Osteocyte (in vitro differentiated cells): Measurements from ENCODE around the gene TRPM3. TPM values are rescaled to one million over a fixed set of nuclear protein-coding genes. Genes with fewer than 3 reads are reported as not detected.

Source experiments
- DNase-seq: peaks from one replicate; pipeline ENCODE4 v3.0.0; 2021; ENCODE audit warnings: mixed read lengths; ENCODE audit not compliant: unreplicated experiment; ENCODE audit errors: extremely low spot score
- H3K27ac Mint-ChIP-seq: one replicate; pipeline ENCODE4 v1.8.0; 2021; ENCODE audit warnings: mild to moderate bottlenecking, mixed read lengths; ENCODE audit not compliant: unreplicated experiment
- H3K27me3 Mint-ChIP-seq: one replicate; pipeline ENCODE4 v1.8.0; 2021; ENCODE audit warnings: mixed read lengths; ENCODE audit not compliant: unreplicated experiment
- H3K36me3 Mint-ChIP-seq: one replicate; pipeline ENCODE4 v1.8.0; 2021; ENCODE audit warnings: mixed read lengths; ENCODE audit not compliant: unreplicated experiment
- H3K4me1 Mint-ChIP-seq: one replicate; pipeline ENCODE4 v1.8.0; 2021; ENCODE audit warnings: mixed read lengths; ENCODE audit not compliant: unreplicated experiment
- H3K4me3 Mint-ChIP-seq: one replicate; pipeline ENCODE4 v1.8.0; 2021; ENCODE audit warnings: mild to moderate bottlenecking, moderate library complexity, mixed read lengths; ENCODE audit not compliant: unreplicated experiment
- H3K9me3 Mint-ChIP-seq: one replicate; pipeline ENCODE4 v1.8.0; 2021; ENCODE audit warnings: mixed read lengths; ENCODE audit not compliant: unreplicated experiment
- CTCF ChIP-seq: fragments of 200-600 bp; sonication (generic); IDR thresholded peaks from 2 replicates; pipeline ENCODE4 v1.5.0; 2021; ENCODE audit warnings: antibody characterized with exemption, mild to moderate bottlenecking, moderate library complexity
- total RNA-seq: library from RNA; stranded (reverse); gene quantifications from 2 replicates; pipeline ENCODE4 v1.2.1, GENCODE V29; 2021

Gene TRPM3
- total RNA-seq, 1 donor from 2014 or later: 0.05 TPM

GRCh38 chr9:70861797-70862196, 259.6 kb downstream of the TRPM3 start:
- TF ChIP-seq CTCF: no peak
- Mint-ChIP-seq H3K4me1 (no peaks in the 10 kb centered on the region), H3K27ac (no peak overlapping the region), H3K36me3 (no peaks in the 10 kb centered on the region), H3K9me3 (no peaks in the 10 kb centered on the region), H3K27me3 (peaks cover 28% of the 10 kb centered on the region), H3K4me3 (no peak overlapping the region)
- no peak for DNase-seq

GRCh38 chr9:70861376-70861775, 260.0 kb downstream of the TRPM3 start:
- Mint-ChIP-seq H3K27ac (no peak overlapping the region), H3K27me3 (peaks cover 28% of the 10 kb centered on the region), H3K9me3 (no peaks in the 10 kb centered on the region)

GRCh38 chr9:70859694-70860093, 261.7 kb downstream of the TRPM3 start:
- no peaks in the 10 kb centered on the region for H3K9me3 Mint-ChIP-seq
- H3K4me3 Mint-ChIP-seq: no peak overlapping the region
- no peaks in the 10 kb centered on the region for H3K4me1 Mint-ChIP-seq
- no peaks in the 10 kb centered on the region for H3K36me3 Mint-ChIP-seq
- TF ChIP-seq CTCF: no peak
- DNase-seq: no peak
- H3K27me3 Mint-ChIP-seq: peaks cover 22% of the 10 kb centered on the region
- H3K27ac Mint-ChIP-seq: no peak overlapping the region

More at GRCh38 chr9:70861376-70861775, 260.0 kb downstream of the TRPM3 start:
- H3K4me3 Mint-ChIP-seq: no peak overlapping the region
- DNase-seq: no peak
- no peaks in the 10 kb centered on the region for H3K36me3 Mint-ChIP-seq
- H3K4me1 Mint-ChIP-seq: no peaks in the 10 kb centered on the region
- no peak for TF ChIP-seq CTCF

GRCh38 chr9:70856411-70856810, 265.0 kb downstream of the TRPM3 start:
- Mint-ChIP-seq H3K36me3 (no peaks in the 10 kb centered on the region), H3K9me3 (no peaks in the 10 kb centered on the region), H3K4me1 (no peaks in the 10 kb centered on the region), H3K4me3 (no peak overlapping the region), H3K27ac (no peak overlapping the region), H3K27me3 (peaks cover 18% of the 10 kb centered on the region)
- no peak for TF ChIP-seq CTCF
- DNase-seq: no peak

GRCh38 chr9:70852711-70853240, 268.6 kb downstream of the TRPM3 start:
- Mint-ChIP-seq H3K4me1 (no peaks in the 10 kb centered on the region), H3K36me3 (no peaks in the 10 kb centered on the region)

More at GRCh38 chr9:70852711-70853240, 268.6 kb downstream of the TRPM3 start:
- H3K27me3 Mint-ChIP-seq: peaks cover 18% of the 10 kb centered on the region
- H3K4me3 Mint-ChIP-seq: no peak overlapping the region
- no peaks in the 10 kb centered on the region for H3K9me3 Mint-ChIP-seq
- DNase-seq: no peak
- no peak for TF ChIP-seq CTCF
- no peak overlapping the region for H3K27ac Mint-ChIP-seq
